Measurements from ENCODE around the gene WNT2.

GRCh38 chr7:117259615-117260014, 63.2 kb downstream of the WNT2 start:
- TF ChIP-seq, protein P1, sequence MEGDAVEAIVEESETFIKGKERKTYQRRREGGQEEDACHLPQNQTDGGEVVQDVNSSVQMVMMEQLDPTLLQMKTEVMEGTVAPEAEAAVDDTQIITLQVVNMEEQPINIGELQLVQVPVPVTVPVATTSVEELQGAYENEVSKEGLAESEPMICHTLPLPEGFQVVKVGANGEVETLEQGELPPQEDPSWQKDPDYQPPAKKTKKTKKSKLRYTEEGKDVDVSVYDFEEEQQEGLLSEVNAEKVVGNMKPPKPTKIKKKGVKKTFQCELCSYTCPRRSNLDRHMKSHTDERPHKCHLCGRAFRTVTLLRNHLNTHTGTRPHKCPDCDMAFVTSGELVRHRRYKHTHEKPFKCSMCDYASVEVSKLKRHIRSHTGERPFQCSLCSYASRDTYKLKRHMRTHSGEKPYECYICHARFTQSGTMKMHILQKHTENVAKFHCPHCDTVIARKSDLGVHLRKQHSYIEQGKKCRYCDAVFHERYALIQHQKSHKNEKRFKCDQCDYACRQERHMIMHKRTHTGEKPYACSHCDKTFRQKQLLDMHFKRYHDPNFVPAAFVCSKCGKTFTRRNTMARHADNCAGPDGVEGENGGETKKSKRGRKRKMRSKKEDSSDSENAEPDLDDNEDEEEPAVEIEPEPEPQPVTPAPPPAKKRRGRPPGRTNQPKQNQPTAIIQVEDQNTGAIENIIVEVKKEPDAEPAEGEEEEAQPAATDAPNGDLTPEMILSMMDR (conservative IDR thresholded peaks at IDR 0.05; ENCODE audit: low read depth, low read length), result no peak
- TF ChIP-seq MXI1 (IDR thresholded peaks at IDR 0.05; ENCODE audit: borderline replicate concordance, low read depth, low read length), result no peak
- no peak for TF ChIP-seq POLR2A (IDR thresholded peaks at IDR 0.05; ENCODE audit: low read depth, low read length)
- no peak for TF ChIP-seq MAFK (IDR thresholded peaks at IDR 0.05; ENCODE audit: low read depth, low read length)
